ENCODE data around the gene OPN3.

DNA sequence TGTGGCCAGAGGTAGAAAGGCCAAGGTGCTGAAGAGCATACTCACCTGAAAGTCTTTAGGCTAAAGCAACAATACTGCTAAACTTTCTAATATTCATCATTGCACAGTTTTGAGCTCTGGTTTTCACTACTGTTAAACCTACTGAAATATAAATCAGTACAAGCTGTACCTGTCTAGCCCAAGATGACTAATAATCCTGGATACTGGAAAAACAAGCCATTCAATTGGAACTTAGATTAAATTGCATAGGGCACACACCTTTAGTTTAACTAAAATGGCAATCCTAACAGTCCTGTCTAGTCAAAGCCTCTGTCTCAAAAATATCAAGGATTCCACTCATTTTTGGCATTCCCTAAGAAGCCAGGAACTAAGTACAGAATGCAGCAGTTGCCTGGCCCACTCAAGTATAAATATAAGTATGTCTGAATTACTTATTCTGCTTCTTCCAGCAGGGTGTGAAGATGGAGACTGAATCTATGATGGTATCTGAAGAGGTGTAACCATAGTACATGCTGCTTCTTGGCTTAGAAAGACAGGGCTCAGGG is 3.1 kb downstream of the OPN3 start:
- TF ChIP-seq, protein P1, sequence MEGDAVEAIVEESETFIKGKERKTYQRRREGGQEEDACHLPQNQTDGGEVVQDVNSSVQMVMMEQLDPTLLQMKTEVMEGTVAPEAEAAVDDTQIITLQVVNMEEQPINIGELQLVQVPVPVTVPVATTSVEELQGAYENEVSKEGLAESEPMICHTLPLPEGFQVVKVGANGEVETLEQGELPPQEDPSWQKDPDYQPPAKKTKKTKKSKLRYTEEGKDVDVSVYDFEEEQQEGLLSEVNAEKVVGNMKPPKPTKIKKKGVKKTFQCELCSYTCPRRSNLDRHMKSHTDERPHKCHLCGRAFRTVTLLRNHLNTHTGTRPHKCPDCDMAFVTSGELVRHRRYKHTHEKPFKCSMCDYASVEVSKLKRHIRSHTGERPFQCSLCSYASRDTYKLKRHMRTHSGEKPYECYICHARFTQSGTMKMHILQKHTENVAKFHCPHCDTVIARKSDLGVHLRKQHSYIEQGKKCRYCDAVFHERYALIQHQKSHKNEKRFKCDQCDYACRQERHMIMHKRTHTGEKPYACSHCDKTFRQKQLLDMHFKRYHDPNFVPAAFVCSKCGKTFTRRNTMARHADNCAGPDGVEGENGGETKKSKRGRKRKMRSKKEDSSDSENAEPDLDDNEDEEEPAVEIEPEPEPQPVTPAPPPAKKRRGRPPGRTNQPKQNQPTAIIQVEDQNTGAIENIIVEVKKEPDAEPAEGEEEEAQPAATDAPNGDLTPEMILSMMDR (IDR thresholded peaks at IDR 0.05): no peak
- TF ChIP-seq EZH2 (IDR thresholded peaks at IDR 0.05; ENCODE audit: borderline replicate concordance, insufficient read depth, low read depth, low read length, poor library complexity, severe bottlenecking): no peak

Data from B cell (primary cell).